NCI-H2081 treated with DMSO at 0.1 percent for 48 hours (cell line): ENCODE results near the gene LRBA.

Source experiments
- DNase-seq: peaks from one replicate; lab custom pipeline; 2025; lab: John Stamatoyannopoulos, UW

LRBA gene

DNA sequence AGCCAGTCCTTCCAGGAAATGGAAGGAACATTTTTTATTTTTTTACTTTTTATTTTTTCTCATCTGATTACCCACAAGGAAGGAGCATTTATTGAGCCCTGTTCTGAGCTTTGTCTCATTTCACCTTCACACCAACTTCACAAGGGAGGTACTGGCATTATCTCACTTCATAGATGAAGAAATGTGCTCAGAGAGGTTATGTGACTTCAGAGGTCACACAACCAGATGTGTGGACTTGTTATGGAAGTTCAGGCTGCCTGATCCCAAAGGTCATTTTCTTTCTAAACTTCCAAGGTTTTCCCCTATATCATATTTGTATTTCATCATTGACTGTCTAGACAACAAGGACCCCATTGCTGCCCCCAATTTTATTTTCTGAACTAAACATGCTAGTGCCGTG, 776.5 kb downstream of the LRBA start:
- DNase-seq: no peak

DNA sequence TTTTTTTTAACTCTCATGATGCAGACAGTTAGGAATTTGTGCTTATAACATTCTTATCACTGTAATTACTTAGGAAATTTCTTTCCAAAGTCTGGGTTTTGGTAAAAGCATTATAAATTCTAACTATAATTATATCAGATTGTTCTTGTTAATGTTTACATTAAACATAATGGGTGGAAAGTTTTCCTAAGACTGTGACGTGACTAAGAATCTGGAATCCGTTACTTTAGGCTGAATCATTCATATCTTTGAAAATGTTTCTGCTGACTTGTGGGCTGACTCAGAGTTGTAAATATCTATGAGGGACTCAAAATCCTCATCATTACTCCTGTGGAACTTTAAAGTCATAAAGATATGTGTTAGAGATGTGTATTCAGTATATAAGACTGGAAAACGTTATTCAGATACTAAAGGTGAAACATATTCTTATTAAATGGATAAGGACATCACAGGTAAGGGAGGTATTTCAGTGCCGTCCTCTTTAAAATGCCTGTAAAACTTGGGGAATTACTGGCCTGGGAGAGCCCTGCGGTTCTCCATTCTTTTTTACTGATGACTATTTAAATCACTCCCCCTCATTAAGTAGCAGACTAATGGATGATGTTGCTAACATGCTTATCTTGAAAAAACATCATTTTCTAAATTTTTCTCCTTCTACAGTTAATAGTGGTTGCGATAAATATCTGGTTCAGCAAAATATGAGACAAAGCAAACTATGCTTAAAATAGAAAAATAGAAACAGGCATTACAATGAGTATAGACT, 777.8 kb downstream of the LRBA start:
- DNase-seq: no peak

DNA sequence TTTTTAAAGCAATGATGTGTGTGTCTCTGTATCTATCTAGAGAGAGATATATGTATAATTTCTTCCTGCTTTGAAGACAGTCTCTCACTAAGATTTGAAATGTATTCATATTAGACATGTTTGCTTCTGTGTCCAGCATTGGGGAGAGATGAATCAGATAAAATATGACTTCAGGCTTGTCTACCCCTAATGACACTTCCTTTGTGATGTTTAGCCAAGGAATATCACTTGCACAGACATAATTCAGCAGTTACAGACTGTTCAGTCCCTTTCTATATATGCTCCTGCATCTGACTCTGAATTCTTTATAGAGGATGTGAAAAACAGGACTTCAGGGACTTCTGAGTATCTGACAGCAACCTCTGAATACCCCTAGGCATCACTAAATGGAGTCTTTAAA, 778.5 kb downstream of the LRBA start:
- no peak for DNase-seq

DNA sequence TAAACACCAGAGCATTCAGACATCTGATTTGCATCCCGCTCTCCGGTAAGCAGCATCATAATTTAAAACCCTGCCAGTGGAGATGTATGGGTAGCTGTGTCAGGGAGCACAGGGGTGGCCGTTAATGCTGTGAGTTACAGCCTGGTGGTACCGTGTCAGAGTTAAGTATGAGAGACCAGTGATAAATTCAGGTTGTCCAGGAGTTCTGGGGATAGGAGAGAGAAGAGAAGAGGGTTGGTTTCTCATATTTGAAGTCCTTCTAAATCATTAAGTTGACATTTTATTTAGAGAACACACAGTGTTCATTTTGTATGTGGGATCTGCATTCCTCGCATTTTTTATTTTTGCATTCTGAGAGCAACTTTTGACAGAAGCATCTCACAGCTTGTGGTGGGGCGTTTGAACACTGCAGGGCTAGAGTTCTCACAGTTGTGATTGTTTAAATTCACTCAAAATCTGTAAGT, 779.2 kb downstream of the LRBA start:
- no peak for DNase-seq

DNA sequence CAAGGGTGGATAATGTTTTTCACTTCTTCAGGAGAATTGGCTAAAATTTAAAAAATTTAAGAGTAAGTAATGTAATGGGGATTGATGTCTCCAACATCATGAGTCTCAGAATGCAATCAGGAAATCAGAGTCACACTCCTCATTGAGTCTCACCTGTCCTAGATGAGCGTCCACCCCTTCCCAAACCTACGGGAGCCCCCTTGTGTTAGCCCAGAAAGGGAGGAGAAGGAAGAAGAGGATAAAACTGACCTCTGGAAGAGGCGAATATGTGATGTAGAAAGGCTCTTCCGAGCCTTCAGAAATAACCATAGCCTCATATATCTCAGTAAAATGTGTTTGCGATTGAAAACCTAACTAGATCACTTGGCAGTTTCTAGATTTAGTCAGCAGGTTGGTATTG, 779.8 kb downstream of the LRBA start:
- DNase-seq: no peak

DNA sequence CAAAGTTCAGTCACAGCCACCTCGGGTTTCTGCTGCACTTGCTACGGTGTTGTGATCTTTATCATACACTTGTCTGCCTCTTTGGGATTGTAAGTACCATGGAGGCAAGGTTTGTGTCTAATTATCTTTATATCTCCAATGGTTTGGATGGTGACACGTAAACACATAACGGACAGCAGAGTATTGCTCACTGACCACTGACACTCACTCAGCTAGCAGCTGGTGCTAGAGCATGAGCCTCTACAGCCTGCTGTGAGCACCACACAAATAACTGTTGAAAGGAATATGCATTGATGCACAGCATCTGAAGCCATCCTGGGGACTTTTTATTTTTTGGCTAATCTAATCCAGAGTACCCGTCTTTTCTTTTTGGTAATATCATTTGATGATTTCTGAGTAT, 780.8 kb downstream of the LRBA start:
- no peak for DNase-seq

DNA sequence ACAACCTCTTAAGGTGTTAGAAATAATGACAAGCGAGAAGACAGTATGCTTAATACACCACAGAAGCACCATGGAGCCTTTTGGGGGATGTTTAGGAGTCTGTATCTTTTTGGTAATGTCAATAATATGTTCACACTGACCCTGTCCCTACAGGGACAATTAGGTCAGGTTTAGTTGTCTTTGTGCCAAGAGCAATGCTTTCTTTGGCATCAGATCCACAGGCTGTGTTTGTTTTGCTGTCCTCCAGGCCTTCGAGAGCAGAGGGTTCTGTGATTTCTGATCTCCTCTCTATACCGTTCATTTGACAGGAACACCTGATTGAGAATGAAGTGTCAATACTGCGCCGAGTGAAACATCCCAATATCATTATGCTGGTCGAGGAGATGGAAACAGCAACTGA, 783.1 kb downstream of the LRBA start:
- DNase-seq: no peak

DNA sequence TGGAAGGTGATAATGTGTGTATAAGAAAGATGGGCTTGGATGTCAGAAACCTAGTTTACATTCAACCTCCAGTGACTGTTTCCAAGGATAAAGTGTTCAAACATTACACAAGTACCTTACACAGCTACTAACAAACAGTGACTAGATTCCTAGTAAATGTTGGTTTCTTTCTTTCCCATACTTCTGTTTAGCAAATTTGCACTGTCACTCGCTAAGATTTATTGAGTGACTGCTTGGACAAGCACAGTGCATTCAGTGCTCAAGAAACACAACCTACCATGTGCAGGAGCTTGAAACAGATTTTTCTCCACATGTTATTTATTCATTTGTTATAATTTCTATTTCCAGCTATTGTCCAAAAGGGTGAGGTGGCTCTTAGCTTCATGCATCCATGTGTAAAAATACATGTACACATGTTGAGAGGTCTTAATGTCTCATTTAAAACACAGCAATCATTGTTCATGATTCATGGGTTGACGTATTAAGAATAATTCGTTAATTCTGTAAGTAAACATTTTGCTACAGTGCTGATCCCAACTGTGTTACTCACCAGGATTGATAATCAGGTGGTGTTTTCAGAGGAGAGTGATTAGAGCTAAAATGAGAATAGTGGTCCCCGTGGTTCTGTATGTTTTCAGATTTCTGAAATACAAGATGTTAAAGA, 783.8 kb downstream of the LRBA start:
- no peak for DNase-seq

DNA sequence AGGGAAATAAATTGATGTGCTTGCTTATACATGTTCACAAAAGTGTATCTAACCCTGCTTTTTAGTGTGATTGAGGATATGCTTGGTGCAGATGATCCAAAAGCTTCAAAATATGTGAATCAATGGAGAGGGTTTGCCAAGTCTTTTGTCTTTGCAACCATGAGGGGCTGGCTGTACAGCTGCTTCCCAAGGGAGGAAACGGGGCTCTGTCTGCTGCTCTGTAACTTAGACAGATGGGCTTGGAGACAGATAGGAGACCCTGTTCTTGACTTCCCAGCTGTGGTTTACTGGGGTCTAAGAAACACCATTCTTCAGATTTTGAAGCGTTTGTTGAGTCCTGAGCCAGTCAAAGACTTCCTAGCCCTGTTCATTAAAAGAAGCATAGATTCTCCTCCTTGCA, 784.5 kb downstream of the LRBA start:
- no peak for DNase-seq

DNA sequence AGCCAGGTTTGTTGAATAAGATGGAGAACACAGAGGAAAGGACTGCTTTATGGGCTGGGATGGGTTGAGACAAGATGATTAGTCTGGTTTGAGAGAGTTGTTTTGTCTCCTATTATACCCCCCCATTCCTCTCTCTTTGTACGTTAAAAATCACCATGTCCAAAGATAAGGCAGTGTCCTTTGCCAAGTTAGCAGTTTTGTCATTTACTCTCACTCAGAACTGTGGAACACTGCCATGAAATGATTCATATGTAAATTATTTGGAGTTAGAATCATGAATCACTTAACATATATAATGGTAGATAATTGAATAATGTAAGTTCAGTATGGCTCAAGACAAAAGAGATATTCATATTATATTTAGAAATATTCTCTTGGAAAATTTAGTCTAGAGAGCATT, 785.6 kb downstream of the LRBA start:
- no peak for DNase-seq

DNA sequence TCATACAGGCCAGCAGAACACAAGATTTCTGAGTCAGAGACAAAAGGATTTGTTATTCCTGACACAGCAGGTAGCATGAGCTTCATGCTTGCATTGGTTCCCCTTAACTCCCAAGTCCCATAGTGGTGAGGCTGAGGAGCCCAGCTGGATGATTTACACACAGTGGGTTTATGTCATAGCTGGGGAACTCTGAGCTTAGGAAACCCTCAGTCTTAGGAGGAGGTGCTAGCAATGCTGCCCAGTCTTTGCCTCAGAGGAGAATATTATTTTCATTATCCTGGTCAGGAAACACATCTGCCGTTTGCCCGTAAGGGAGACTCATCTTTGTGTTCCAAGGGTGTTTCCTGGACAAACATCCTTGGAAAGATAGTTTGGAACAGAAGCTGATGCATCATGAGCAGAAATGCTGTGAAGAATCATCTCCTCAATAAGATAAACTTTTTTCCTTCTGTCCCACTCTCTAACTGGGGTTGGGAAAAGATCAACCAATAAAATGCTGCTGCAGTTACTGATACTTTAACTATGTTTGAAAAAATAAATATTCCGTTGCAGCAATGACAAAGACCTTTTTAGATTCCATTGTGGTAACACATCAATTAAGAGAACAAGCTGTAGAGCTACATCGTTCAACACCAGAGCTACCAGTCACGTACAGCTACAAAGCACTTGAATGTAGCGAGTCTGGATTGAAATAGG, 790.0 kb downstream of the LRBA start:
- DNase-seq: no peak

DNA sequence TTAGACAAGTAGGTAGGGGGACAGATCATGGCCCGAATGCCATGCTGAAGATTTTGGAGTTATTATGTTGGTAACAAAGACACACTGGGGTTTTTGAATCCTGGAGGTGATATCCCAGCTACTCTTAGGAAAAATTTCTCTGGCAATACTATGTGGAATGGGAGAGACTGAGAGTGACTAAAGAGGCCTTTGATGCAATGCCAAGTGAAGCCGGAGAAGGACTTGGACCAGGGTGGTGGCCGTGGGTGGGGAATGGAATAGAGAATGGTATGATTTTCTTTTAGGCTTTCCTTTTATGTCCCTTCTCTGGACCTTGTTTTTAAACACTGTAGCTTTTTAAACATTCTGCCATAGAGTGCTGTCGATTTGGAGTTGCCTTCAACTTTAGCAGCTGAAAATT, 795.2 kb downstream of the LRBA start:
- no peak for DNase-seq

DNA sequence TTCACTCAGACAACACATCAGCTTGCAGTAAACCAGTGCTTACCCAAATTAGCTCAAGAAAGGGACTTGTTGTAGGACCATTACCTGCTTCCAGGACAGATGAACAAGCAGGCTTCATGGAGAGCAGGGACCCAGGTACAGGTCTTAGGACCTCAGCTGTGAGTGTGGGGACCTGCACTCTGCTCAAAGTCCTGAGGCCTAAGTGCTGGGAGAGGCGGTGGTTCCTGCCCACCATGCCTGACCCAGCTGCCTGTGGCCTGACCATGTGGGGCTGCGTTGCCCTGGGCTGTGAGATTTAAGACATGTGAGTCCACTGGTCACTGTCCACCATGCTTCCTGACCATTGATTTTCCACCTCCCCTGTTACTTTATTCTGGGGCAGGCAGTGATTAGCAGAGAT, 796.6 kb downstream of the LRBA start:
- no peak for DNase-seq

DNA sequence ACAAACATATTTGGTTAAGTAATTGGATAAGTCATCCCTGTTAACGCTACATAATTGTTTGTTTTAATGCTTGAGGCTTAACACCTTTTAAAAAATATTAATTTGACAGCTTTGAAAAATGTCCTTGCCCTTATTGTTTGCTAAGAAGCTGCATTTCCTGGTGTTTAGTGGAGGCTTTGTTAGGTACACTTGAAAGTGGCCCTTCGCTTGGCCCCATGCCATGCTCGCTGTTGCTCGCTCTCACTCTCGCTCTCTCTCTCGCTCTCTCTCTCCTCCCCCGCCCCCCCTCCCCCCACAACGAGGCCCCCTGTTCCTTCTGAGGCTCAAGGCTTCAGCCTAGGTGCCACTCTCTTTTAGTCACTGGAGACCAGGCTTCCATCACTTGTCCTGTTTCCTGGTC, 797.3 kb downstream of the LRBA start:
- no peak for DNase-seq

DNA sequence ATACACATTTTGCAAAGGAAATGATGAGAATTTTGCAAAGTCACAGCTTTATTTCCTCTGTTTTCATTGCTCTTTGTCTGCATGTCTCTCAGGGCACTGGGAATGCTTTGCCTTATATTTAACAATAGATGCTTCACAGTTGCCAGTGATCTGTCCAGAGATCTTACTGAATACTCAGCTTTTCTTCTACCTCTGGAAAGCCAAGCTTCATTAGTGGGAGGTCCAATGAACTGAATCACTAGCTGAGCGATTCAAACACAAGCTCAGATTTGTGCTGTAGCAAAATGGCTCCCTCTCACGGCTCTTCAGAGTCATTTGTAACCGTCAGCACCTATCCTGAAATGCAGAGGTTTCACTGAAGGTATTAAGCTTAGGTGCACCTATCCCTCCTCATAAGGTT, 797.9 kb downstream of the LRBA start:
- no peak for DNase-seq

DNA sequence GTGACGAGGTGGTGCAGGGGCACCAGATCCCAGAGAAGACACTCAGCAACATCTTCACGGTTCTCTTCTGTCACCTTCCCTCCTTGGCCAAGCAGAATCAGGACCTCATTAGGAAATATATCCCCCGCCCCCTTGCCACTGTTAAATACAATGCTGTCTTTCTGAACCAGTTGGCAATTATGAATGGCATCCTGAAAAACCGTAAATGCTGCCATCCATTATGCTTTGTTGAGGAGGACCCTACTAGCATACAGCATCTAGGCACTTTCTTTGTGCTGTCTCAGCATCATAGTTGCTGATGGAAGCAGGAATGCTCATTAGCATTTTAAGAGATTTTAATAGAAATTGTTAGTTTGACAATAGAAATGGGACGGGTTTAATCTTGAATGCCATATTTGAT, 798.4 kb downstream of the LRBA start:
- DNase-seq: no peak

DNA sequence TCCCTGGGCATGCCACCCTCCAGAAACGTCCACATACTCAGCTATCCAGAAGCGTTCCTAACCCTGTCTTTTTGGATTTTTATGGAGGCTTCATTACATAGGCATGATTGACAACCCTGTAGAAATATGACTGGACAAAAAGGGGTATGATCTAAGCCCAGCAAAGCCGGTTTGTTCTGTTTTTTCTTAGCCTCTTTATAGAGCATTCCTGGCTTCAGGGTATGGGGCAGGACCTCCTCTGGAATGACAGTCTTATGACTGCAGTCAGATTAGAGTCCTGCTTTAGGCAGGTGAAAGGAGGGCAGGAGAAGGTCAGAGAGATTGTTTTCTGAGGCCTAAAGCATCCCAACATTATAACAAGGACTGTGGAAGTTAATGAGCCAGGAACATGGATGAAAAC, 799.5 kb downstream of the LRBA start:
- no peak for DNase-seq
